ACC112 (cell line): Measurements from ENCODE around the gene PCDH12.

Source experiments
- H2AFZ ChIP-seq: fragments of 200-600 bp; sonication (generic); one replicate; pipeline ENCODE4 v1.6.0; 2017; ENCODE audit warnings: antibody characterized with exemption, low read length; ENCODE audit not compliant: unreplicated experiment
- H3K27ac ChIP-seq: fragments of 200-600 bp; sonication (generic); 2 replicates; pipeline ENCODE4 v1.5.1; 2014; ENCODE audit warnings: low read depth, mild to moderate bottlenecking, antibody characterized with exemption, low read length, moderate library complexity
- H3K27me3 ChIP-seq: fragments of 200-600 bp; sonication (generic); 2 replicates; pipeline ENCODE4 v1.6.1; 2014; ENCODE audit warnings: mild to moderate bottlenecking, antibody characterized with exemption, low read length, moderate library complexity, mixed read lengths; ENCODE audit not compliant: insufficient read depth
- H3K36me3 ChIP-seq: fragments of 200-600 bp; sonication (generic); 2 replicates; pipeline ENCODE4 v1.6.1; 2016; ENCODE audit warnings: mild to moderate bottlenecking, antibody characterized with exemption, low read length, moderate library complexity, mixed read lengths; ENCODE audit not compliant: insufficient read depth
- H3K4me1 ChIP-seq: fragments of 200-600 bp; sonication (generic); one replicate; pipeline ENCODE4 v1.6.1; 2016; ENCODE audit warnings: low read length, mixed read lengths; ENCODE audit not compliant: insufficient read depth, unreplicated experiment, control insufficient read depth
- H3K4me3 ChIP-seq: fragments of 200-600 bp; sonication (generic); 2 replicates; pipeline ENCODE4 v1.5.1; 2014; ENCODE audit warnings: mild to moderate bottlenecking, low read depth, low read length
- H3K79me2 ChIP-seq: fragments of 200-600 bp; sonication (generic); one replicate; pipeline ENCODE4 v1.6.0; 2016; ENCODE audit warnings: low read length; ENCODE audit not compliant: control insufficient read depth, unreplicated experiment, insufficient read depth

PCDH12 gene

GRCh38 chr5:141906972-141907371 lies 51.0 kb downstream of the PCDH12 start:
- H3K4me3 ChIP-seq = no peak overlapping the region

GRCh38 chr5:141906517-141906916 lies 51.5 kb downstream of the PCDH12 start:
- H3K27ac ChIP-seq = no peak overlapping the region
- no peaks in the 10 kb centered on the region for H3K4me1 ChIP-seq
- H3K79me2 ChIP-seq = no peaks in the 10 kb centered on the region
- peaks cover 19% of the 10 kb centered on the region; the same call in 1 of the 2 replicates for H3K27me3 ChIP-seq
- no peak overlapping the region for H2AFZ ChIP-seq
- H3K36me3 ChIP-seq = no peaks in the 10 kb centered on the region
- no peak overlapping the region for H3K4me3 ChIP-seq

More at GRCh38 chr5:141906972-141907371, 51.0 kb downstream of the PCDH12 start:
- Histone ChIP-seq H3K27me3 (peaks cover 16% of the 10 kb centered on the region; the same call in 1 of the 2 replicates), H3K4me1 (no peaks in the 10 kb centered on the region), H2AFZ (no peak overlapping the region), H3K36me3 (no peaks in the 10 kb centered on the region), H3K79me2 (no peaks in the 10 kb centered on the region), H3K27ac (no peak overlapping the region)

- no peak overlapping the region for H3K27ac ChIP-seq
- no peaks in the 10 kb centered on the region for H3K4me1 ChIP-seq
- H3K27me3 ChIP-seq = peaks cover 19% of the 10 kb centered on the region; the same call in 1 of the 2 replicates
- H3K4me3 ChIP-seq = no peak overlapping the region
- H2AFZ ChIP-seq = no peak overlapping the region
- no peaks in the 10 kb centered on the region for H3K79me2 ChIP-seq
- no peaks in the 10 kb centered on the region for H3K36me3 ChIP-seq
Measured at GRCh38 chr5:141904551-141904950, 53.5 kb downstream of the PCDH12 start.

GRCh38 chr5:141903261-141903660 lies 54.7 kb downstream of the PCDH12 start:
- H3K79me2 ChIP-seq = no peaks in the 10 kb centered on the region
- no peak overlapping the region for H3K27ac ChIP-seq
- H3K4me1 ChIP-seq = no peaks in the 10 kb centered on the region
- H3K27me3 ChIP-seq = peaks cover 19% of the 10 kb centered on the region; the same call in 1 of the 2 replicates
- no peak overlapping the region for H2AFZ ChIP-seq
- no peaks in the 10 kb centered on the region for H3K36me3 ChIP-seq
- H3K4me3 ChIP-seq = no peak overlapping the region

GRCh38 chr5:141902015-141902814 lies 55.8 kb downstream of the PCDH12 start:
- Histone ChIP-seq H3K27me3 (peaks cover 19% of the 10 kb centered on the region; the same call in 1 of the 2 replicates), H3K4me3 (no peak overlapping the region), H3K79me2 (no peaks in the 10 kb centered on the region), H3K4me1 (no peaks in the 10 kb centered on the region), H3K36me3 (no peaks in the 10 kb centered on the region), H2AFZ (no peak overlapping the region), H3K27ac (no peak overlapping the region)

GRCh38 chr5:141898448-141899049 lies 59.5 kb downstream of the PCDH12 start:
- no peaks in the 10 kb centered on the region for H3K79me2 ChIP-seq
- no peaks in the 10 kb centered on the region for H3K4me1 ChIP-seq
- no peak overlapping the region for H3K4me3 ChIP-seq
- no peak overlapping the region for H3K27ac ChIP-seq
- no peaks in the 10 kb centered on the region for H3K36me3 ChIP-seq
- peaks cover 17% of the 10 kb centered on the region for H3K27me3 ChIP-seq
- no peak overlapping the region for H2AFZ ChIP-seq

GRCh38 chr5:141897425-141897824 lies 60.6 kb downstream of the PCDH12 start:
- no peak overlapping the region for H2AFZ ChIP-seq
- peaks cover 15% of the 10 kb centered on the region for H3K27me3 ChIP-seq
- no peak overlapping the region for H3K27ac ChIP-seq

More at GRCh38 chr5:141897425-141897824, 60.6 kb downstream of the PCDH12 start:
- Histone ChIP-seq H3K4me1 (no peaks in the 10 kb centered on the region), H3K79me2 (no peaks in the 10 kb centered on the region), H3K36me3 (no peaks in the 10 kb centered on the region), H3K4me3 (no peak overlapping the region)
